ENCODE data around the gene ARL6IP1. TPM values are rescaled to one million over a fixed set of nuclear protein-coding genes. Genes with fewer than 3 reads are reported as not detected.

ARL6IP1 gene
- total and polyA plus RNA-seq, 2 of the 13 experiments (the other 11 are each of a cell fraction or from before 2014, with no cell fraction given), result 263 to 373 TPM

- TF ChIP-seq, protein P1, sequence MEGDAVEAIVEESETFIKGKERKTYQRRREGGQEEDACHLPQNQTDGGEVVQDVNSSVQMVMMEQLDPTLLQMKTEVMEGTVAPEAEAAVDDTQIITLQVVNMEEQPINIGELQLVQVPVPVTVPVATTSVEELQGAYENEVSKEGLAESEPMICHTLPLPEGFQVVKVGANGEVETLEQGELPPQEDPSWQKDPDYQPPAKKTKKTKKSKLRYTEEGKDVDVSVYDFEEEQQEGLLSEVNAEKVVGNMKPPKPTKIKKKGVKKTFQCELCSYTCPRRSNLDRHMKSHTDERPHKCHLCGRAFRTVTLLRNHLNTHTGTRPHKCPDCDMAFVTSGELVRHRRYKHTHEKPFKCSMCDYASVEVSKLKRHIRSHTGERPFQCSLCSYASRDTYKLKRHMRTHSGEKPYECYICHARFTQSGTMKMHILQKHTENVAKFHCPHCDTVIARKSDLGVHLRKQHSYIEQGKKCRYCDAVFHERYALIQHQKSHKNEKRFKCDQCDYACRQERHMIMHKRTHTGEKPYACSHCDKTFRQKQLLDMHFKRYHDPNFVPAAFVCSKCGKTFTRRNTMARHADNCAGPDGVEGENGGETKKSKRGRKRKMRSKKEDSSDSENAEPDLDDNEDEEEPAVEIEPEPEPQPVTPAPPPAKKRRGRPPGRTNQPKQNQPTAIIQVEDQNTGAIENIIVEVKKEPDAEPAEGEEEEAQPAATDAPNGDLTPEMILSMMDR (CRISPR knock-in tag; IDR thresholded peaks at IDR 0.05), result peak; percentile 3; the same call in 1 of the 2 replicates
- TF ChIP-seq CSRNP1 (CRISPR knock-in tag; IDR thresholded peaks at IDR 0.05), result peak; percentile 99
- TF ChIP-seq TFDP2 (CRISPR knock-in tag; IDR thresholded peaks at IDR 0.05), result peak; percentile 94
- peak; percentile 95; the same call in 1 of the 2 replicates for TF ChIP-seq ZNF235 (CRISPR knock-in tag; IDR thresholded peaks at IDR 0.05; ENCODE audit: borderline replicate concordance)
- peak; percentile 93; the same call in 1 of the 2 replicates for TF ChIP-seq ZNF577 (CRISPR knock-in tag; IDR thresholded peaks at IDR 0.05; ENCODE audit: borderline replicate concordance, low read depth)
- TF ChIP-seq ETV5 (CRISPR knock-in tag; IDR thresholded peaks at IDR 0.05; ENCODE audit: borderline replicate concordance), result peak; percentile 69
- TF ChIP-seq ZNF766 (CRISPR knock-in tag; IDR thresholded peaks at IDR 0.05; ENCODE audit: borderline replicate concordance), result peak; percentile 90
- no peak for TF ChIP-seq FOXA1 (IDR thresholded peaks at IDR 0.05)
- TF ChIP-seq FOXA1 (CRISPR knock-in tag; IDR thresholded peaks at IDR 0.05), result no peak
- TF ChIP-seq, protein P2, sequence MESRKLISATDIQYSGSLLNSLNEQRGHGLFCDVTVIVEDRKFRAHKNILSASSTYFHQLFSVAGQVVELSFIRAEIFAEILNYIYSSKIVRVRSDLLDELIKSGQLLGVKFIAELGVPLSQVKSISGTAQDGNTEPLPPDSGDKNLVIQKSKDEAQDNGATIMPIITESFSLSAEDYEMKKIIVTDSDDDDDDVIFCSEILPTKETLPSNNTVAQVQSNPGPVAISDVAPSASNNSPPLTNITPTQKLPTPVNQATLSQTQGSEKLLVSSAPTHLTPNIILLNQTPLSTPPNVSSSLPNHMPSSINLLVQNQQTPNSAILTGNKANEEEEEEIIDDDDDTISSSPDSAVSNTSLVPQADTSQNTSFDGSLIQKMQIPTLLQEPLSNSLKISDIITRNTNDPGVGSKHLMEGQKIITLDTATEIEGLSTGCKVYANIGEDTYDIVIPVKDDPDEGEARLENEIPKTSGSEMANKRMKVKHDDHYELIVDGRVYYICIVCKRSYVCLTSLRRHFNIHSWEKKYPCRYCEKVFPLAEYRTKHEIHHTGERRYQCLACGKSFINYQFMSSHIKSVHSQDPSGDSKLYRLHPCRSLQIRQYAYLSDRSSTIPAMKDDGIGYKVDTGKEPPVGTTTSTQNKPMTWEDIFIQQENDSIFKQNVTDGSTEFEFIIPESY (CRISPR knock-in tag; IDR thresholded peaks at IDR 0.05), result no peak; the same call in 1 of the 2 replicates
- peak; percentile 99 for TF ChIP-seq PRPF4 (IDR thresholded peaks at IDR 0.05; ENCODE audit: low read depth, low read length, poor library complexity, severe bottlenecking)
- TF ChIP-seq MZF1 (CRISPR knock-in tag; IDR thresholded peaks at IDR 0.05; ENCODE audit: borderline replicate concordance), result 0 out of 2 replicates have a peak, but pooled peaks have one; percentile 89
- TF ChIP-seq ZC3H4 (CRISPR knock-in tag; IDR thresholded peaks at IDR 0.05; ENCODE audit: borderline replicate concordance), result no peak
- peak; percentile 53 for TF ChIP-seq RARA (CRISPR knock-in tag; IDR thresholded peaks at IDR 0.05)
- TF ChIP-seq ZNF260 (CRISPR knock-in tag; IDR thresholded peaks at IDR 0.05; ENCODE audit: borderline replicate concordance, low read depth), result no peak
- peak; percentile 96 for TF ChIP-seq RBM22 (optimal IDR thresholded peaks at IDR 0.05; ENCODE audit: low read length)
- peak; percentile 93; the same call in 1 of the 2 replicates for TF ChIP-seq ZXDC (CRISPR knock-in tag; IDR thresholded peaks at IDR 0.05)
Measured at GRCh38 chr16:18789850-18790706, 11.3 kb downstream of the ARL6IP1 start, which contains the start of gene RPS15A (continued).
